NCI-H69 (cell line): ENCODE data around the gene SUN2.

Source experiments
- DNase-seq: peaks from one replicate; lab custom pipeline; 2025; lab: John Stamatoyannopoulos, UW

SUN2 gene

GRCh38 chr22:38733724-38734381 lies 21.9 kb downstream of the SUN2 start:
- peak; percentile 29 for DNase-seq

- DNase-seq, result peak; percentile 50
Measured at GRCh38 chr22:38733329-38733723, 22.5 kb downstream of the SUN2 start.

- DNase-seq, result no peak
Measured at GRCh38 chr22:38732251-38732815, 23.5 kb downstream of the SUN2 start.

GRCh38 chr22:38731703-38732161 lies 24.1 kb downstream of the SUN2 start:
- no peak for DNase-seq

- DNase-seq, result no peak
Measured at GRCh38 chr22:38730411-38730871, 25.4 kb downstream of the SUN2 start.

GRCh38 chr22:38729946-38730345 lies 25.9 kb downstream of the SUN2 start:
- no peak for DNase-seq

GRCh38 chr22:38728871-38729796 lies 26.7 kb downstream of the SUN2 start:
- DNase-seq, result no peak

- no peak for DNase-seq
Measured at GRCh38 chr22:38727530-38728451, 28.0 kb downstream of the SUN2 start.

- no peak for DNase-seq
Measured at GRCh38 chr22:38727123-38727522, 28.7 kb downstream of the SUN2 start.

GRCh38 chr22:38725900-38726655 lies 29.7 kb downstream of the SUN2 start:
- DNase-seq, result no peak

GRCh38 chr22:38724926-38725571 lies 30.7 kb downstream of the SUN2 start:
- peak; percentile 54 for DNase-seq

GRCh38 chr22:38724176-38724575 lies 31.6 kb downstream of the SUN2 start:
- DNase-seq, result no peak

GRCh38 chr22:38721551-38721950 lies 34.2 kb downstream of the SUN2 start:
- no peak for DNase-seq

GRCh38 chr22:38720350-38720749 lies 35.4 kb downstream of the SUN2 start:
- DNase-seq, result no peak

GRCh38 chr22:38719196-38719595 lies 36.6 kb downstream of the SUN2 start:
- no peak for DNase-seq

- DNase-seq, result peak; percentile 84
Measured at GRCh38 chr22:38718414-38718813, 37.4 kb downstream of the SUN2 start.

- DNase-seq, result no peak
Measured at GRCh38 chr22:38717244-38717643, 38.6 kb downstream of the SUN2 start.

- no peak for DNase-seq
Measured at GRCh38 chr22:38716826-38717225, 39.0 kb downstream of the SUN2 start.

- DNase-seq, result no peak
Measured at GRCh38 chr22:38716271-38716670, 39.5 kb downstream of the SUN2 start.

GRCh38 chr22:38715852-38716251 lies 39.9 kb downstream of the SUN2 start:
- DNase-seq, result no peak
